ENCODE data around the gene HDAC4. TPM values are rescaled to one million over a fixed set of nuclear protein-coding genes. Genes with fewer than 3 reads are reported as not detected.

HDAC4 gene
- total RNA-seq, 1 experiment from 2014 or later = 32.0 TPM

GRCh38 chr2:239013678-239013976 lies 387.2 kb downstream of the HDAC4 start:
- no peak overlapping the region for H2BK120ac ChIP-seq (ENCODE audit: low read depth, low read length, poor library complexity, severe bottlenecking)
- no peak overlapping the region for H3K23ac ChIP-seq (ENCODE audit: insufficient read length, low read depth, low read length)
- Mint-ChIP-seq H3K9me3 (no peaks in the 10 kb centered on the region), H3K27ac (no peak overlapping the region), H3K27me3 (ENCODE audit: low read depth) (peaks cover 14% of the 10 kb centered on the region), H3K4me1 (peaks cover 12% of the 10 kb centered on the region in 2 experiments), H3K4me3 (no peak overlapping the region), H3K36me3 (ENCODE audit: insufficient read depth in 1 of 3, low read depth in 3 of 3) (no peaks in the 10 kb centered on the region; a peak in 1 of 7 replicates)
- no peaks in the 10 kb centered on the region for H3K4me1 ChIP-seq (ENCODE audit: insufficient read depth, low read length)
- no peak overlapping the region for H3T11ph ChIP-seq (ENCODE audit: low read length)
- H4K8ac ChIP-seq (replicated peaks; ENCODE audit: insufficient read length, low read depth, low read length) = no peak overlapping the region
- H2AFZ ChIP-seq (ENCODE audit: low read length) = no peak overlapping the region
- H4K91ac ChIP-seq (ENCODE audit: insufficient read length, low read depth, low read length) = no peak overlapping the region
- no peak for DNase-seq
- WGBS (ENCODE audit: extremely low coverage, insufficient read length, low lambda C conversion rate) = no CpG with 5 or more reads among the region's 6 CpGs
- no peak overlapping the region for H2BK12ac ChIP-seq (ENCODE audit: insufficient read length, low read depth, low read length)
- H3K27me3 ChIP-seq (ENCODE audit: insufficient read depth, low read length) = no peaks in the 10 kb centered on the region
- no peak overlapping the region for H2AK5ac ChIP-seq (ENCODE audit: insufficient read length, low read length)
- no peak overlapping the region for H2BK20ac ChIP-seq (ENCODE audit: low read depth, low read length, poor library complexity, severe bottlenecking)
- H3K27ac ChIP-seq (ENCODE audit: insufficient read length, low read depth, low read length) = no peak overlapping the region
- no peak overlapping the region for H2BK15ac ChIP-seq (ENCODE audit: low read depth, low read length)
- no peaks in the 10 kb centered on the region for H3K79me1 ChIP-seq (ENCODE audit: insufficient read depth, low read depth, low read length, poor library complexity, severe bottlenecking)
- no peaks in the 10 kb centered on the region for H3K9me3 ChIP-seq (ENCODE audit: control insufficient read depth, low read depth, low read length)
- H3K79me2 ChIP-seq (ENCODE audit: insufficient read depth, low read length) = no peaks in the 10 kb centered on the region
- H3K18ac ChIP-seq (ENCODE audit: insufficient read length, low read depth, low read length) = no peak overlapping the region
- H3K4ac ChIP-seq (ENCODE audit: low read depth, low read length) = no peak overlapping the region
- no peak overlapping the region for H4K5ac ChIP-seq (ENCODE audit: insufficient read length, low read depth, low read length)
- H2BK5ac ChIP-seq (ENCODE audit: insufficient read length, low read length) = no peak overlapping the region
- H4K20me1 ChIP-seq (ENCODE audit: control insufficient read depth, insufficient read depth, insufficient read length) = no peaks in the 10 kb centered on the region
- no peak overlapping the region for H3K14ac ChIP-seq (ENCODE audit: insufficient read depth, low read length)
- H3K4me2 ChIP-seq (ENCODE audit: insufficient read depth, insufficient read length, low read length) = no peak overlapping the region
- TF ChIP-seq, protein P1, sequence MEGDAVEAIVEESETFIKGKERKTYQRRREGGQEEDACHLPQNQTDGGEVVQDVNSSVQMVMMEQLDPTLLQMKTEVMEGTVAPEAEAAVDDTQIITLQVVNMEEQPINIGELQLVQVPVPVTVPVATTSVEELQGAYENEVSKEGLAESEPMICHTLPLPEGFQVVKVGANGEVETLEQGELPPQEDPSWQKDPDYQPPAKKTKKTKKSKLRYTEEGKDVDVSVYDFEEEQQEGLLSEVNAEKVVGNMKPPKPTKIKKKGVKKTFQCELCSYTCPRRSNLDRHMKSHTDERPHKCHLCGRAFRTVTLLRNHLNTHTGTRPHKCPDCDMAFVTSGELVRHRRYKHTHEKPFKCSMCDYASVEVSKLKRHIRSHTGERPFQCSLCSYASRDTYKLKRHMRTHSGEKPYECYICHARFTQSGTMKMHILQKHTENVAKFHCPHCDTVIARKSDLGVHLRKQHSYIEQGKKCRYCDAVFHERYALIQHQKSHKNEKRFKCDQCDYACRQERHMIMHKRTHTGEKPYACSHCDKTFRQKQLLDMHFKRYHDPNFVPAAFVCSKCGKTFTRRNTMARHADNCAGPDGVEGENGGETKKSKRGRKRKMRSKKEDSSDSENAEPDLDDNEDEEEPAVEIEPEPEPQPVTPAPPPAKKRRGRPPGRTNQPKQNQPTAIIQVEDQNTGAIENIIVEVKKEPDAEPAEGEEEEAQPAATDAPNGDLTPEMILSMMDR (conservative IDR thresholded peaks at IDR 0.05) = no peak
- no peak overlapping the region for H3K56ac ChIP-seq (ENCODE audit: insufficient read length, low read depth, low read length)
- H3K23me2 ChIP-seq (ENCODE audit: insufficient read length, low read depth, low read length, poor library complexity, severe bottlenecking) = no peaks in the 10 kb centered on the region
- H3K9ac ChIP-seq (ENCODE audit: extremely low read depth, insufficient read length, low read length) = no peak overlapping the region
